Activated naive CD4-positive, alpha-beta T cell treated with anti-CD3 and anti-CD28 coated beads for 36 hours (primary cell): ENCODE data around the gene CDK19. TPM values are rescaled to one million over a fixed set of nuclear protein-coding genes. Genes with fewer than 3 reads are reported as not detected.
A peak's percentile ranks its signal among the peaks of the same experiment; 100 is the strongest.

Source experiments
- CTCF ChIA-PET: fragments of 350-600 bp; sonication (Branson Sonifier 250); formaldehyde crosslinking; loops from one replicate; lab custom pipeline; 2021; ENCODE audit warnings: antibody characterized with exemption; lab: Charles Lee
- DNase-seq: peaks from one replicate; pipeline ENCODE4 v3.0.0-alpha.2; 2020
- H3K27ac Mint-ChIP-seq: one replicate; pipeline ENCODE4 v1.8.0; 2021; ENCODE audit warnings: mild to moderate bottlenecking, mixed read lengths
- H3K27me3 Mint-ChIP-seq: one replicate; pipeline ENCODE4 v1.8.0; 2021; ENCODE audit warnings: low read depth, mixed read lengths
- H3K36me3 Mint-ChIP-seq: one replicate; pipeline ENCODE4 v1.8.0; 2021; ENCODE audit warnings: low read depth, mixed read lengths
- H3K4me1 Mint-ChIP-seq: one replicate; pipeline ENCODE4 v1.8.0; 2021; ENCODE audit warnings: low read depth, mixed read lengths
- H3K4me3 Mint-ChIP-seq: one replicate; pipeline ENCODE4 v1.8.0; 2021; ENCODE audit warnings: mild to moderate bottlenecking, moderate library complexity, mixed read lengths
- H3K9me3 Mint-ChIP-seq: one replicate; pipeline ENCODE4 v1.8.0; 2021; ENCODE audit warnings: mixed read lengths
- intact Hi-C: fragments of 100-400 bp; cut with micrococcal nuclease; formaldehyde crosslinking; loops from one replicate; pipeline ENCODE4 v1.15.1; 2023
- total RNA-seq, 2 experiments: library from RNA; stranded (reverse); gene quantifications; one replicate each; pipeline ENCODE4 v1.2.3, GENCODE V29; 2021

The CDK19 gene
- total RNA-seq, 2 experiments from 2014 or later = 11.0 to 11.7 TPM

DNA sequence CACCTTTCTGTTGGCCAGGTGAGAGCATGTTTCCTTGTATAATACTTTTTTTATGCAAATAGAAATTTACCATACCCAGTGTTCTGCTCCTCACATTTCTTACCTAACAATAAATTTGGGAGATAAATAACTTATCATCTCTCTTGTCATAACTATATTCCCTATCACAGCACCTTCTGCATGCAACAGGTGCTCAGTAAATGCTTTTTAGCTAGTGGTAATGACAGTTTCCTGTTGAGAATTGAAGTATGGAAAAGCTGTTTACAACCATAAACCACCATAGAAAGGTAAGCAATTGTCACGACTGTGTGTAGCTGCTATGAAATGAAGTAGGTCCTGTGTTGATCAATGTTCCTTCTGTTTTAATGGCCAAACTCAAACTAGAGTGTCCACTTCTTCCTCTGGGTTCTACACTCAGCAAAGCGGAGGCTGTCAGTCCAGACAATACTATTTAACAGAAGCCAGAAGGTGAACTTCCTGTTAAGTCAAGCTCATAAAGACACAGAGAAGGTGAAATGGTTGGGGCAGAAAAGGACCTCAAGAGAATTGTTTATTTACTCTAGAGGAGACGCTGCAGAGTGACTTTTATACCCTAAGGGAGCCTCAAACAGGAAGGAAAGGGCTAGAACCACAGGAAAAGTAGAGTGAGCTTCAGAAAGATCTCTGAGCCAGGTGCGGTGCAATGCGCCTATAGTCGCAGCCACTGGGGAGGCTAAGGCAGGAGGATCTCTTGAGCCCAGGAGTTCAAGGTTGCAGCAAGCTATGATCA, 254.8 kb downstream of the CDK19 start:
- intact Hi-C loops = no loop called here
- Mint-ChIP-seq H3K27ac (no peak overlapping the region), H3K9me3 (peaks cover 10% of the 10 kb centered on the region), H3K27me3 (no peaks in the 10 kb centered on the region), H3K4me1 (peaks cover 19% of the 10 kb centered on the region), H3K4me3 (no peak overlapping the region), H3K36me3 (no peaks in the 10 kb centered on the region)
- DNase-seq = peak; percentile 7
- CTCF ChIA-PET = interaction anchor here (0.9 kb wide), 1 partner anchor 114 kb away, joined by 3 read pairs; no protein-coding TSS in a partner anchor

Other genes starting within 250 kb of the CDK19 start
- gene AMD1, start 59.3 kb upstream of the CDK19 start, total RNA-seq = 10 to 100 TPM; 72.6 to 75.3 TPM
- 10 to 100 TPM; 81.6 to 84.7 TPM for gene GTF3C6, start 143.2 kb upstream of the CDK19 start, total RNA-seq
- gene RPF2, start 166.6 kb upstream of the CDK19 start, total RNA-seq = 10 to 100 TPM; 43.5 to 45.8 TPM